H1 (cell line): ENCODE results near the gene ADARB2. TPM values are rescaled to one million over a fixed set of nuclear protein-coding genes. Genes with fewer than 3 reads are reported as not detected.

Experiments
- EGR1 ChIP-seq: IDR thresholded peaks from 2 replicates; pipeline ENCODE4 v1.6.1; 2011; ENCODE audit warnings: low read depth, low read length, borderline replicate concordance
- JUN ChIP-seq: IDR thresholded peaks from 2 replicates; pipeline ENCODE4 v1.6.1; 2011; ENCODE audit warnings: low read depth, mild to moderate bottlenecking, improper control_type of control experiment, low read length
- POU5F1 ChIP-seq: IDR thresholded peaks from 2 replicates; pipeline ENCODE4 v1.6.1; 2011; ENCODE audit warnings: low read depth, mild to moderate bottlenecking, low read length, moderate library complexity
- TAF7 ChIP-seq: optimal IDR thresholded peaks from 2 replicates; pipeline ENCODE3; 2011; ENCODE audit warnings: low read depth, mild to moderate bottlenecking, inconsistent platforms, low read length, moderate library complexity, borderline replicate concordance
- polyA plus RNA-seq, 7 experiments: library from polyadenylated mRNA; depleted of rRNA in 3 of 7; stranded (reverse) in 5 of 7; unstranded in 2 of 7; fragments of >200 nt in 5 of 7; fragments of 200-250 nt in 2 of 7; gene quantifications; 1 replicate in 5 of 7; 2 replicates in 1 of 7; 4 replicates in 1 of 7; pipeline versions ENCODE4 v1.2.1 to v1.2.3, GENCODE V29; 2011 to 2013; ENCODE audit warnings: missing spikeins in 2 of 7, mixed read lengths in 2 of 7
- total RNA-seq: library from RNA; stranded (reverse); fragmentation: NEBNext Ultra II Directional; extraction: Animal tissue kit (Norgen Biotek cat#: 25700); gene quantifications from 2 replicates; pipeline ENCODE4 v1.2.1, GENCODE V29; 2021
- TF ChIP-seq, protein P1 (sequence below): IDR thresholded peaks from 2 replicates; pipeline ENCODE4 v1.6.1; 2012; ENCODE audit warnings: low read length, inconsistent platforms

The ADARB2 gene
- total and polyA plus RNA-seq, 2 of the 8 experiments (the other 6 are each of a cell fraction or from before 2014, with no cell fraction given), result 2.2 to 2.8 TPM

GRCh38 chr10:1190052-1190395 is 547.3 kb downstream of the ADARB2 start (continued):
- TF ChIP-seq TAF7 (no peak), POU5F1 (no peak), JUN (no peak), EGR1 (no peak)
- TF ChIP-seq, protein P1, sequence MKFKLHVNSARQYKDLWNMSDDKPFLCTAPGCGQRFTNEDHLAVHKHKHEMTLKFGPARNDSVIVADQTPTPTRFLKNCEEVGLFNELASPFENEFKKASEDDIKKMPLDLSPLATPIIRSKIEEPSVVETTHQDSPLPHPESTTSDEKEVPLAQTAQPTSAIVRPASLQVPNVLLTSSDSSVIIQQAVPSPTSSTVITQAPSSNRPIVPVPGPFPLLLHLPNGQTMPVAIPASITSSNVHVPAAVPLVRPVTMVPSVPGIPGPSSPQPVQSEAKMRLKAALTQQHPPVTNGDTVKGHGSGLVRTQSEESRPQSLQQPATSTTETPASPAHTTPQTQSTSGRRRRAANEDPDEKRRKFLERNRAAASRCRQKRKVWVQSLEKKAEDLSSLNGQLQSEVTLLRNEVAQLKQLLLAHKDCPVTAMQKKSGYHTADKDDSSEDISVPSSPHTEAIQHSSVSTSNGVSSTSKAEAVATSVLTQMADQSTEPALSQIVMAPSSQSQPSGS, result no peak
